GM21381 (cell line): ENCODE results near the gene RCHY1.

Experiments
- ATAC-seq: cut with Tn5 transposase; IDR thresholded peaks from one replicate; pipeline ENCODE4 v1.9.1; 2021; ENCODE audit warnings: mild to moderate bottlenecking, moderate library complexity; ENCODE audit not compliant: unreplicated experiment

Gene RCHY1

DNA sequence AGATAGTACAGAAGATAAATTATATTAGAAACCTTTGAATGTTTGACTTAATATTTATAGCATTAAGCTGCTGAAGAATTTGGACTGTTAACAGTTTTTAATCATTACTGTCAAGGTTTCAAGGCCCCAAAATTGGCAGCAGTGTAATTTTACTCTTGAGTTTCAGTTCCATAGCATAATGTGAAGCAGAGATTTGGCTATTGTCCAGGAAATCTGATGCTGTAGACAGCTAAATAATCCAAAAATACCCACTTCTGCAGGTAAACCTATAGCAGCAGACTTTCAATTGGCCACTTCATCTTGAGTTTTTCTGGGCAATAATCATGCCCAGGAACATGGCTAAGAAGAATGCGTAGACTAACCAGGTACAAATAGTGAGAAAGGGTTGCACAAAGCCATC lies 85.0 kb downstream of the RCHY1 start:
- no peak for ATAC-seq
